Tibial nerve (tissue), 3 donors: ENCODE measurements around the gene GPC6.

Experiments used
- POLR2A ChIP-seq, 2 donors: fragments of 450-650 bp; IDR thresholded peaks; one replicate each; pipeline ENCODE4 v1.6.1; 2017; ENCODE audit warnings: antibody characterized with exemption in 2 of 2, mild to moderate bottlenecking in 2 of 2, moderate library complexity in 2 of 2
- TF ChIP-seq, protein P1 (sequence below), 5 experiments: fragments of 200-600 bp in 3 of 5; fragments of 450-650 bp in 2 of 5; sonication (generic) in 3 of 5; IDR thresholded peaks; one replicate each; pipeline ENCODE4 v1.5.1; 2016 to 2019; ENCODE audit warnings: antibody characterized with exemption in 5 of 5, mild to moderate bottlenecking in 3 of 5, moderate library complexity in 2 of 5

DNA sequence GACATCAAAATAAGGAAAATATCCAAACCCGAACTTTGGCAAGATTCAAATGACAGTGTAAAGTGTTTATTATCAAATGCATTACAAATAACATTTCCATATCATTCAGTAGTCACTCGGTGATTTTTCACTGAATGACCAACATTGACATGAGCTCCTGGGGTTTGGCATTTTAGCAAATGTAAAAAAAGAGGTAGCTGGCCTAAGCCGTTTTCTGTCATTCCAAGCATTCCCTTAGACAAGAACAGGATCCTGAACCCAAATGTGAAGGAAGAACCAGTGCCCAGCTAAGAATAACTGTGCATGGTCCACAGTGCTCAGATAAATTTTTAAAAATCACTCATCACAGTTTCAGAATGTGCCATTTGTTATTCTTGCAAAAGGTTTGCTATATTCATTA is 327.9 kb downstream of the GPC6 start:
- TF ChIP-seq POLR2A (IDR thresholded peaks at IDR 0.05), result no peak
- TF ChIP-seq, protein P1, sequence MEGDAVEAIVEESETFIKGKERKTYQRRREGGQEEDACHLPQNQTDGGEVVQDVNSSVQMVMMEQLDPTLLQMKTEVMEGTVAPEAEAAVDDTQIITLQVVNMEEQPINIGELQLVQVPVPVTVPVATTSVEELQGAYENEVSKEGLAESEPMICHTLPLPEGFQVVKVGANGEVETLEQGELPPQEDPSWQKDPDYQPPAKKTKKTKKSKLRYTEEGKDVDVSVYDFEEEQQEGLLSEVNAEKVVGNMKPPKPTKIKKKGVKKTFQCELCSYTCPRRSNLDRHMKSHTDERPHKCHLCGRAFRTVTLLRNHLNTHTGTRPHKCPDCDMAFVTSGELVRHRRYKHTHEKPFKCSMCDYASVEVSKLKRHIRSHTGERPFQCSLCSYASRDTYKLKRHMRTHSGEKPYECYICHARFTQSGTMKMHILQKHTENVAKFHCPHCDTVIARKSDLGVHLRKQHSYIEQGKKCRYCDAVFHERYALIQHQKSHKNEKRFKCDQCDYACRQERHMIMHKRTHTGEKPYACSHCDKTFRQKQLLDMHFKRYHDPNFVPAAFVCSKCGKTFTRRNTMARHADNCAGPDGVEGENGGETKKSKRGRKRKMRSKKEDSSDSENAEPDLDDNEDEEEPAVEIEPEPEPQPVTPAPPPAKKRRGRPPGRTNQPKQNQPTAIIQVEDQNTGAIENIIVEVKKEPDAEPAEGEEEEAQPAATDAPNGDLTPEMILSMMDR (IDR thresholded peaks at IDR 0.05), result no peak
